Spleen (tissue), 11 donors: ENCODE data around the gene RBPJL. TPM values are rescaled to one million over a fixed set of nuclear protein-coding genes. Genes with fewer than 3 reads are reported as not detected.

Experiments used
- DNase-seq: peaks from one replicate; pipeline ENCODE4 v3.0.0-alpha.2; 2020
- H3K27ac ChIP-seq, 8 donors: fragments of 200-600 bp; sonication (generic) in 7 of 8; 1 replicate in 4 of 8; 2 replicates in 4 of 8; pipeline versions ENCODE4 v1.5.0 to v1.8.0; 2016 to 2021; ENCODE audit warnings: inconsistent platforms in 4 of 8, mild to moderate bottlenecking in 4 of 8, moderate library complexity in 1 of 8
- H3K27me3 ChIP-seq, 7 donors: fragments of 200-600 bp; sonication (generic) in 6 of 7; replicated peaks in 1 of 7; 1 replicate in 4 of 7; 2 replicates in 3 of 7; pipeline versions ENCODE4 v1.5.0 to v1.8.0; 2016 to 2021; ENCODE audit warnings: inconsistent platforms in 3 of 7, mild to moderate bottlenecking in 1 of 7
- H3K36me3 ChIP-seq, 6 donors: fragments of 200-600 bp; sonication (generic) in 5 of 6; 1 replicate in 4 of 6; 2 replicates in 2 of 6; pipeline versions ENCODE4 v1.5.0 to v1.8.0; 2016 to 2021; ENCODE audit warnings: inconsistent platforms in 2 of 6
- H3K4me1 ChIP-seq, 6 donors: fragments of 200-600 bp; sonication (generic) in 5 of 6; 1 replicate in 3 of 6; 2 replicates in 3 of 6; pipeline versions ENCODE4 v1.5.0 to v1.8.0; 2016 to 2021; ENCODE audit warnings: inconsistent platforms in 3 of 6
- H3K4me3 ChIP-seq, 8 donors: fragments of 200-600 bp; sonication (generic) in 7 of 8; 1 replicate in 4 of 8; 2 replicates in 4 of 8; pipeline versions ENCODE4 v1.5.0 to v1.8.0; 2016 to 2021; ENCODE audit warnings: inconsistent platforms in 4 of 8, mild to moderate bottlenecking in 4 of 8, moderate library complexity in 2 of 8
- H3K9me3 ChIP-seq, 8 donors: fragments of 200-600 bp; sonication (generic) in 7 of 8; 1 replicate in 4 of 8; 2 replicates in 4 of 8; pipeline versions ENCODE4 v1.5.0 to v1.8.0; 2016 to 2021; ENCODE audit warnings: inconsistent platforms in 4 of 8
- CTCF ChIP-seq, 11 experiments: fragments of 200-600 bp in 7 of 11; fragments of 450-650 bp in 4 of 11; sonication (generic) in 4 of 11; IDR thresholded peaks in 8 of 11; conservative IDR thresholded peaks in 3 of 11; 1 replicate in 7 of 11; 2 replicates in 4 of 11; pipeline versions ENCODE4 v1.4.0 to v1.8.0; 2016 to 2021; ENCODE audit warnings: antibody characterized with exemption in 11 of 11, inconsistent platforms in 4 of 11, mild to moderate bottlenecking in 1 of 11
- POLR2A ChIP-seq, 3 donors: fragments of 450-650 bp; IDR thresholded peaks; one replicate each; pipeline ENCODE4 v1.5.1; 2017; ENCODE audit warnings: antibody characterized with exemption in 3 of 3, mild to moderate bottlenecking in 1 of 3
- POLR2AphosphoS5 ChIP-seq, 3 donors: sonication (generic); formaldehyde crosslinking; IDR thresholded peaks; one replicate each; pipeline ENCODE4 v1.5.1; 2017; ENCODE audit warnings: antibody characterized with exemption in 3 of 3
- WGBS, 5 donors: extraction: QIAGEN DNeasy Blood & Tissue Kit in 3 of 5; methylation state at CpG; one replicate each; pipeline versions ENCODE4 v1.1.5 to v1.1.7; 2013 to 2018; 5-methylcytosine and 5-hydroxymethylcytosine counted together
- intact Hi-C: fragments of 100-400 bp; cut with DNase I; formaldehyde crosslinking; loops from one replicate; pipeline ENCODE4 v1.15.0; 2023; ENCODE audit warnings: low total_unique reads
- polyA plus RNA-seq, 3 donors: library from polyadenylated mRNA; stranded (reverse); fragments of 200-250 nt; gene quantifications; one replicate each; pipeline ENCODE4 v1.2.1, GENCODE V29; 2013
- total RNA-seq, 7 donors: library from RNA; depleted of rRNA in 3 of 7; stranded (reverse); fragments of >200 nt in 3 of 7; fragmentation: NEBNext Ultra II Directional in 4 of 7; extraction: Animal tissue kit (Norgen Biotek cat#: 25700) in 4 of 7; gene quantifications; one replicate each; pipeline versions ENCODE4 v1.1.0 to v1.2.1, GENCODE V29; 2016 to 2021
- donor health status: healthy with polysubstance abuse.
- donor health status: DM: no; HTN: no; CAD: no; lungs with moderate emphysema.
- donor health status: DM: no; HTN: no; CAD: no.
- donor health status: Bipolar disorder and iron deficiency.
- donor health status: healthy.
- donor health status: DM: no; HTN: no; CAD: no.
- donor health status: DM: yes; HTN: yes; CAD: no.

Gene RBPJL
- total and polyA plus RNA-seq, 10 donors: 0.05 to 0.09 TPM; not detected in 8

GRCh38 chr20:45269056-45269455 lies 37.6 kb upstream of the RBPJL start:
- H3K4me1 ChIP-seq: no peaks in the 10 kb centered on the region
- DNase-seq: no peak
- WGBS, 5 donors: 77 to 86% (median 78%) methylated on average over 3 of the region's 3 CpGs
- TF ChIP-seq POLR2AphosphoS5 (IDR thresholded peaks at IDR 0.05): no peak
- no peak for TF ChIP-seq CTCF (IDR thresholded peaks at IDR 0.05 in 8 of 11, conservative IDR thresholded peaks at IDR 0.05 in 3 of 11)
- no peak for TF ChIP-seq POLR2A (IDR thresholded peaks at IDR 0.05)
- intact Hi-C loops: no loop called here
- peaks cover 0 to 28% (median 0%) of the 10 kb centered on the region in 7 donors for H3K27me3 ChIP-seq
- H3K27ac ChIP-seq: no peak overlapping the region
- H3K36me3 ChIP-seq: no peaks in the 10 kb centered on the region
- no peaks in the 10 kb centered on the region for H3K9me3 ChIP-seq
- H3K4me3 ChIP-seq: no peak overlapping the region

- Histone ChIP-seq H3K4me1 (no peaks in the 10 kb centered on the region), H3K27ac (no peak overlapping the region), H3K4me3 (no peak overlapping the region), H3K9me3 (no peaks in the 10 kb centered on the region), H3K27me3 (peaks cover 0 to 32% (median 0%) of the 10 kb centered on the region in 7 donors), H3K36me3 (no peaks in the 10 kb centered on the region)
- TF ChIP-seq POLR2AphosphoS5 (IDR thresholded peaks at IDR 0.05): no peak
- no peak for TF ChIP-seq CTCF (IDR thresholded peaks at IDR 0.05 in 8 of 11, conservative IDR thresholded peaks at IDR 0.05 in 3 of 11)
- no peak for TF ChIP-seq POLR2A (IDR thresholded peaks at IDR 0.05)
- intact Hi-C loops: no loop called here
- WGBS, 5 donors: 74 to 82% (median 77%) methylated on average over 4 of the region's 4 CpGs
- no peak for DNase-seq
These were observed 36.8 kb upstream of the RBPJL start for GRCh38 chr20:45269754-45270270.

GRCh38 chr20:45275338-45275737 lies 31.3 kb upstream of the RBPJL start:
- Histone ChIP-seq H3K4me3 (no peak overlapping the region), H3K9me3 (no peaks in the 10 kb centered on the region), H3K4me1 (no peaks in the 10 kb centered on the region), H3K27me3 (peaks cover 0 to 42% (median 0%) of the 10 kb centered on the region in 7 donors), H3K36me3 (no peaks in the 10 kb centered on the region), H3K27ac (no peak overlapping the region)
- intact Hi-C loops: no loop called here
- no peak for DNase-seq
- TF ChIP-seq POLR2AphosphoS5 (IDR thresholded peaks at IDR 0.05): no peak
- TF ChIP-seq CTCF (IDR thresholded peaks at IDR 0.05 in 8 of 11, conservative IDR thresholded peaks at IDR 0.05 in 3 of 11): no peak
- no peak for TF ChIP-seq POLR2A (IDR thresholded peaks at IDR 0.05)
- 82 to 89% (median 87%) methylated on average over 3 of the region's 3 CpGs for WGBS, 5 donors

GRCh38 chr20:45279992-45280391 lies 26.6 kb upstream of the RBPJL start:
- WGBS, 5 donors: 72 to 92% (median 79%) methylated on average over 1 of the region's 1 CpG
- Histone ChIP-seq H3K27ac (no peak overlapping the region), H3K36me3 (no peaks in the 10 kb centered on the region), H3K27me3 (peaks cover 0 to 48% (median 0%) of the 10 kb centered on the region in 7 donors), H3K9me3 (no peaks in the 10 kb centered on the region), H3K4me3 (no peak overlapping the region), H3K4me1 (no peaks in the 10 kb centered on the region)
- TF ChIP-seq POLR2A (IDR thresholded peaks at IDR 0.05): no peak
- no peak for DNase-seq
- intact Hi-C loops: no loop called here
